Fibroblast of lung (primary cell): ENCODE measurements around the gene ADAT1. TPM values are rescaled to one million over a fixed set of nuclear protein-coding genes. Genes with fewer than 3 reads are reported as not detected.

Experiments used
- DNase-seq, 2 donors: peaks; one replicate each; pipeline versions ENCODE4 v3.0.0 to v3.0.0-alpha.2; 2010; ENCODE audit warnings: low read depth in 2 of 2
- H2AFZ ChIP-seq: 2 replicates; pipeline ENCODE4 v1.5.1; 2012; ENCODE audit warnings: low read length, control low read depth, inconsistent platforms
- H3K27ac ChIP-seq: 2 replicates; pipeline ENCODE4 v1.5.1; 2011; ENCODE audit warnings: low read length, control low read depth; ENCODE audit not compliant: insufficient read depth
- H3K27me3 ChIP-seq: 2 replicates; pipeline ENCODE4 v1.5.1; 2011; ENCODE audit warnings: mild to moderate bottlenecking, low read length; ENCODE audit not compliant: control insufficient read depth, insufficient read depth
- H3K36me3 ChIP-seq: 2 replicates; pipeline ENCODE4 v1.5.1; 2011; ENCODE audit warnings: low read length; ENCODE audit not compliant: control insufficient read depth, insufficient read depth
- H3K4me1 ChIP-seq: 2 replicates; pipeline ENCODE4 v1.5.1; 2011; ENCODE audit warnings: low read length; ENCODE audit not compliant: control insufficient read depth, insufficient read depth; ENCODE audit errors: extremely low read depth
- H3K4me2 ChIP-seq: 2 replicates; pipeline ENCODE4 v1.5.1; 2011; ENCODE audit warnings: low read length, control low read depth; ENCODE audit not compliant: insufficient read depth; ENCODE audit errors: extremely low read depth
- H3K4me3 ChIP-seq, 4 experiments: fragments of 200-600 bp in 1 of 4; sonication (generic) in 1 of 4; replicated peaks in 1 of 4; 2 replicates each; pipeline ENCODE4 v1.5.1; 2011 to 2016; ENCODE audit warnings: low read length in 4 of 4, low read depth in 3 of 4, mild to moderate bottlenecking in 3 of 4, control low read depth in 2 of 4, inconsistent platforms in 1 of 4, mixed read lengths in 1 of 4; ENCODE audit not compliant: insufficient read depth in 1 of 4; ENCODE audit errors: control extremely low read depth in 1 of 4
- H3K79me2 ChIP-seq: 2 replicates; pipeline ENCODE4 v1.5.1; 2012; ENCODE audit warnings: mild to moderate bottlenecking, low read length, inconsistent platforms; ENCODE audit not compliant: control insufficient read depth, insufficient read depth
- H3K9ac ChIP-seq: 2 replicates; pipeline ENCODE4 v1.5.1; 2011; ENCODE audit warnings: mild to moderate bottlenecking, low read length, control low read depth; ENCODE audit not compliant: insufficient read depth
- H3K9me3 ChIP-seq: 2 replicates; pipeline ENCODE4 v1.5.1; 2012; ENCODE audit warnings: low read depth, low read length; ENCODE audit not compliant: control insufficient read depth, insufficient read depth
- H4K20me1 ChIP-seq: 2 replicates; pipeline ENCODE4 v1.5.1; 2011; ENCODE audit warnings: low read length; ENCODE audit not compliant: control insufficient read depth, insufficient read depth; ENCODE audit errors: extremely low read depth
- EZH2 ChIP-seq: IDR thresholded peaks from 2 replicates; pipeline ENCODE4 v1.5.1; 2012; ENCODE audit warnings: low read length, control low read depth, mild to moderate bottlenecking; ENCODE audit errors: missing control alignments
- polyA plus RNA-seq, 2 donors: library from polyadenylated mRNA; depleted of rRNA in 1 of 2; stranded (reverse) in 1 of 2; unstranded in 1 of 2; fragments of >200 nt; gene quantifications; 2 replicates each; pipeline ENCODE4 v1.2.1, GENCODE V29; 2011 to 2012; ENCODE audit warnings: missing spikeins in 1 of 2
- total RNA-seq: library from RNA; depleted of rRNA; stranded (reverse); fragments of >200 nt; gene quantifications from 2 replicates; pipeline ENCODE4 v1.2.1, GENCODE V29; 2014
- TF ChIP-seq, protein P1 (sequence below), 2 donors: IDR thresholded peaks in 1 of 2; conservative IDR thresholded peaks in 1 of 2; 1 replicate in 1 of 2; 2 replicates in 1 of 2; pipeline ENCODE4 v1.5.1; 2011 to 2012; ENCODE audit warnings: low read length in 2 of 2, control low read depth in 1 of 2, inconsistent platforms in 1 of 2, low read depth in 1 of 2, mild to moderate bottlenecking in 1 of 2

ADAT1 gene
- total and polyA plus RNA-seq, 2 donors (not counting 1 experiment from before 2014, with no cell fraction given) = 32.1 to 50.4 TPM

DNA sequence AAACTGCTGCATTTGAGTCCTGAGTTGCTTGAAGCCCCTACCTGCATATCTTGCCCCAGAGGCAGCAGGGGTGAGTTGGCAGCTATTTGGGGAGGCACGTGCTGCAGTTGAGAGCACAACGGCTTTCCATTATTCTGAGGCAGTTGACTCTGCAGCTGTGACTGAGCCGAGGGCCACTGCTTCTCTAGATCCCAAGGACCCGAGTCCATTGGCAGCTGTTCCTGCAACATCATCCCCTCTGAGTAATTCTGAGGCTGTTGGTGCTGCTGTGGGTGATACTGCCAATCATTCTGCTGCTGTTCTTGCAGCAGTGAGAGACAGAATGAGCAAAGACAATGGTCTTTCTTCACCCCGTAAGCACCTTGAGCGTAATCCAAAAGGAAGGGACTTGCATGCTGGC lies 37.2 kb upstream of the ADAT1 start:
- Histone ChIP-seq H3K4me3 (no peak overlapping the region), H3K27ac (no peak overlapping the region), H3K4me2 (no peak overlapping the region), H3K9me3 (no peaks in the 10 kb centered on the region), H4K20me1 (no peaks in the 10 kb centered on the region), H3K79me2 (peaks cover 1% of the 10 kb centered on the region), H3K36me3 (peaks cover 5% of the 10 kb centered on the region), H3K4me1 (no peaks in the 10 kb centered on the region), H2AFZ (no peak overlapping the region), H3K27me3 (no peaks in the 10 kb centered on the region), H3K9ac (no peak overlapping the region)
- DNase-seq = no peak
- TF ChIP-seq, protein P1, sequence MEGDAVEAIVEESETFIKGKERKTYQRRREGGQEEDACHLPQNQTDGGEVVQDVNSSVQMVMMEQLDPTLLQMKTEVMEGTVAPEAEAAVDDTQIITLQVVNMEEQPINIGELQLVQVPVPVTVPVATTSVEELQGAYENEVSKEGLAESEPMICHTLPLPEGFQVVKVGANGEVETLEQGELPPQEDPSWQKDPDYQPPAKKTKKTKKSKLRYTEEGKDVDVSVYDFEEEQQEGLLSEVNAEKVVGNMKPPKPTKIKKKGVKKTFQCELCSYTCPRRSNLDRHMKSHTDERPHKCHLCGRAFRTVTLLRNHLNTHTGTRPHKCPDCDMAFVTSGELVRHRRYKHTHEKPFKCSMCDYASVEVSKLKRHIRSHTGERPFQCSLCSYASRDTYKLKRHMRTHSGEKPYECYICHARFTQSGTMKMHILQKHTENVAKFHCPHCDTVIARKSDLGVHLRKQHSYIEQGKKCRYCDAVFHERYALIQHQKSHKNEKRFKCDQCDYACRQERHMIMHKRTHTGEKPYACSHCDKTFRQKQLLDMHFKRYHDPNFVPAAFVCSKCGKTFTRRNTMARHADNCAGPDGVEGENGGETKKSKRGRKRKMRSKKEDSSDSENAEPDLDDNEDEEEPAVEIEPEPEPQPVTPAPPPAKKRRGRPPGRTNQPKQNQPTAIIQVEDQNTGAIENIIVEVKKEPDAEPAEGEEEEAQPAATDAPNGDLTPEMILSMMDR (conservative IDR thresholded peaks at IDR 0.05 in 1 of 2, IDR thresholded peaks at IDR 0.05 in 1 of 2; ENCODE audit: low read depth in 1 of 2, low read length in 2 of 2) = no peak
- TF ChIP-seq EZH2 = no peak

DNA sequence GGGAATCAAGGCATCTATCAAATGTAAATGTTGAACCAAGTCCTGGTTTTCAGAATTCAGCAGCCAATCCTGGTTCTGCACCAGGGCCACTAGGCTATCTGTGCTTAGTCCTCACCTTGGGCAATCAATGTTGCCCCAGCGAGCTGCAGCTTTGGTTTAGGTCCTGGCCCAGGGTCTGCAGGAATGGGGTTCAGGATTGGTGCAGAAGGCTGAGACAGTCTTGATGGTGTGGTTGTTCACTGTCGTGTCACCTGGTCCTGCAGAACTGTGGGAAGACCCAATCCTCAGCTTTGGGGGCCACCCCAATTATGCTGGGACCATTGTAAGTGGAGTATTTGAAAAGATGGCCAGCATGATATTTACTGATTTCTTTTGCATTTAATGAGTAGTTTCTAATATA lies 35.1 kb upstream of the ADAT1 start:
- H3K4me1 ChIP-seq = peaks cover 1% of the 10 kb centered on the region
- H3K9me3 ChIP-seq = no peaks in the 10 kb centered on the region
- no peak for DNase-seq
- H3K27ac ChIP-seq = no peak overlapping the region
- no peaks in the 10 kb centered on the region for H4K20me1 ChIP-seq
- no peak overlapping the region for H3K9ac ChIP-seq
- no peaks in the 10 kb centered on the region for H3K27me3 ChIP-seq
- no peak overlapping the region for H2AFZ ChIP-seq
- TF ChIP-seq EZH2 = no peak
- TF ChIP-seq, protein P1 (conservative IDR thresholded peaks at IDR 0.05 in 1 of 2, IDR thresholded peaks at IDR 0.05 in 1 of 2; ENCODE audit: low read depth in 1 of 2, low read length in 2 of 2) = no peak
- peaks cover 10% of the 10 kb centered on the region for H3K79me2 ChIP-seq
- no peak overlapping the region for H3K4me3 ChIP-seq
- H3K36me3 ChIP-seq = peaks cover 5% of the 10 kb centered on the region
- no peak overlapping the region for H3K4me2 ChIP-seq

DNA sequence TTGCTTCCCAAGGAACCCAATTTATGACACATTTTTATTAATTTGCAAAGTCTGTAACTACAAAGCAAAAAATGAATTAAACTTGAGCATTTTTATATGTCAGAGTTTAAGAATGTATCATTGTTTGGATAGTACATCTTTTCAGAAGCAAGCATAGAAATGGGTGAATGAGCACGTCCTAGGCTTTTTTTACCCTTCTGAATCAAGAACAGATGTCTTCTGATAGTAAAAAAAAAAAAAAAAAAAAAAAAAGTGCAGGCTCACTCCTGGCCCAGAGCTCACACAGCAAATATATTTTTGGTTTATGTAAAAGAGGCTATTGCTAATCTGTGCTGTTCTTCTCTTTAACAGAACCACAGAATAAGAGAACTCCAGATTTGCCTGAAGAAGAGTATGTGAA lies 30.8 kb upstream of the ADAT1 start:
- TF ChIP-seq, protein P1 (conservative IDR thresholded peaks at IDR 0.05 in 1 of 2, IDR thresholded peaks at IDR 0.05 in 1 of 2; ENCODE audit: low read depth in 1 of 2, low read length in 2 of 2) = no peak
- TF ChIP-seq EZH2 = no peak
- DNase-seq = peak in 1 of 2 donors; percentile 47
- peak overlapping the region; percentile 61 for H3K4me2 ChIP-seq

More for the DNA sequence above, 30.8 kb upstream of the ADAT1 start:
- Histone ChIP-seq H3K9ac (no peak overlapping the region), H3K79me2 (peaks cover 53% of the 10 kb centered on the region), H3K27me3 (no peaks in the 10 kb centered on the region), H3K36me3 (peaks cover 5% of the 10 kb centered on the region), H3K4me1 (peaks cover 3% of the 10 kb centered on the region), H2AFZ (no peak overlapping the region), H3K4me3 (no peak overlapping the region), H3K9me3 (no peaks in the 10 kb centered on the region), H3K27ac (peak overlapping the region; percentile 11), H4K20me1 (no peaks in the 10 kb centered on the region)
